SU-DHL-6 (cell line): ENCODE results near the gene GULP1.

ENCODE experiments used
- H2AFZ ChIP-seq: fragments of 200-600 bp; sonication (generic); 2 replicates; pipeline ENCODE4 v1.6.1; 2014; ENCODE audit warnings: low read depth, mild to moderate bottlenecking, moderate library complexity, mixed read lengths, antibody characterized with exemption, low read length; ENCODE audit not compliant: severe bottlenecking
- H3F3A ChIP-seq: fragments of 200-600 bp; shearing (Covaris generic); 2 replicates; pipeline ENCODE4 v1.6.0; 2016; ENCODE audit warnings: antibody characterized with exemption, mild to moderate bottlenecking; ENCODE audit not compliant: insufficient read depth
- H3K27ac ChIP-seq: fragments of 200-600 bp; sonication (generic); 2 replicates; pipeline ENCODE4 v1.5.1; 2016; ENCODE audit warnings: low read depth, mild to moderate bottlenecking, low read length, moderate library complexity, mixed read lengths
- H3K27me3 ChIP-seq: fragments of 200-600 bp; sonication (generic), shearing (Covaris generic); 2 replicates; pipeline ENCODE4 v1.6.0; 2014; ENCODE audit warnings: mild to moderate bottlenecking, low read length
- H3K36me3 ChIP-seq: fragments of 200-600 bp; sonication (generic); 2 replicates; pipeline ENCODE4 v1.6.1; 2014; ENCODE audit warnings: mild to moderate bottlenecking, low read length, mixed read lengths
- H3K4me2 ChIP-seq: fragments of 300-600, 200-600 bp; shearing (Covaris generic), sonication (generic); 2 replicates; pipeline ENCODE4 v1.6.0; 2014; ENCODE audit warnings: low read length, low read depth, mild to moderate bottlenecking; ENCODE audit not compliant: poor library complexity, severe bottlenecking
- H3K4me3 ChIP-seq: fragments of 200-600 bp; sonication (generic); 2 replicates; pipeline ENCODE4 v1.5.1; 2014; ENCODE audit warnings: antibody characterized with exemption, low read length, mild to moderate bottlenecking, mixed read lengths; ENCODE audit not compliant: insufficient read depth, poor library complexity, severe bottlenecking
- H3K79me2 ChIP-seq: fragments of 200-600 bp; sonication (generic); 2 replicates; pipeline ENCODE4 v1.6.1; 2014; ENCODE audit warnings: mild to moderate bottlenecking, low read length, moderate library complexity; ENCODE audit not compliant: insufficient read depth
- H3K9ac ChIP-seq: fragments of 200-600 bp; sonication (generic); 2 replicates; pipeline ENCODE4 v1.7.0; 2014; ENCODE audit warnings: mild to moderate bottlenecking, low read length
- H3K9me2 ChIP-seq: fragments of 200-600 bp; sonication (generic); replicated peaks from 2 replicates; pipeline ENCODE4 v1.6.1; 2014; ENCODE audit warnings: low read length; ENCODE audit not compliant: insufficient read depth
- H3K9me3 ChIP-seq: fragments of 200-600 bp; sonication (generic); 2 replicates; pipeline ENCODE4 v1.6.1; 2014; ENCODE audit warnings: low read length, mixed read lengths; ENCODE audit not compliant: insufficient read depth
- H4K20me1 ChIP-seq: fragments of 200-600 bp; sonication (generic); 2 replicates; pipeline ENCODE4 v1.6.1; 2014; ENCODE audit warnings: low read depth, mild to moderate bottlenecking, antibody characterized with exemption, low read length, moderate library complexity, mixed read lengths
- CTCF ChIP-seq: fragments of 200-600 bp; sonication (generic); IDR thresholded peaks from one replicate; pipeline ENCODE4 v1.5.1; 2017; ENCODE audit warnings: antibody characterized with exemption, mild to moderate bottlenecking, low read length, moderate library complexity; ENCODE audit not compliant: insufficient read depth, poor library complexity, severe bottlenecking
- EZH2phosphoT487 ChIP-seq: fragments of 200-600 bp; sonication (generic), shearing (Covaris generic); conservative IDR thresholded peaks from 2 replicates; pipeline ENCODE4 v1.6.1; 2018; ENCODE audit warnings: mild to moderate bottlenecking, antibody characterized with exemption, low read length, moderate library complexity, mixed read lengths

The GULP1 gene

GRCh38 chr2:188441288-188441947 lies 149.7 kb downstream of the GULP1 start:
- Histone ChIP-seq H3K27me3 (no peaks in the 10 kb centered on the region), H3K27ac (no peak overlapping the region), H3K9me3 (no peaks in the 10 kb centered on the region), H3K4me2 (no peak overlapping the region), H3K9me2 (no peaks in the 10 kb centered on the region), H3K9ac (no peak overlapping the region), H3F3A (no peaks in the 10 kb centered on the region), H3K4me3 (no peak overlapping the region), H4K20me1 (no peaks in the 10 kb centered on the region), H2AFZ (no peak overlapping the region), H3K36me3 (no peaks in the 10 kb centered on the region), H3K79me2 (no peaks in the 10 kb centered on the region)
- no peak for TF ChIP-seq EZH2phosphoT487

GRCh38 chr2:188443207-188443606 lies 151.5 kb downstream of the GULP1 start:
- Histone ChIP-seq H3K27me3 (no peaks in the 10 kb centered on the region), H3K9me3 (no peaks in the 10 kb centered on the region), H3K9ac (no peak overlapping the region), H3K27ac (no peak overlapping the region), H3K4me2 (no peak overlapping the region), H3K36me3 (no peaks in the 10 kb centered on the region), H3F3A (no peaks in the 10 kb centered on the region), H2AFZ (no peak overlapping the region), H3K79me2 (no peaks in the 10 kb centered on the region), H3K9me2 (no peaks in the 10 kb centered on the region), H3K4me3 (no peak overlapping the region), H4K20me1 (no peaks in the 10 kb centered on the region)
- TF ChIP-seq CTCF = no peak
- TF ChIP-seq EZH2phosphoT487 = no peak

GRCh38 chr2:188444106-188444835 lies 152.6 kb downstream of the GULP1 start:
- H3K4me3 ChIP-seq = no peak overlapping the region
- H2AFZ ChIP-seq = no peak overlapping the region
- no peaks in the 10 kb centered on the region for H3K9me3 ChIP-seq
- H3K4me2 ChIP-seq = no peak overlapping the region
- no peaks in the 10 kb centered on the region for H3K9me2 ChIP-seq
- H3K79me2 ChIP-seq = no peaks in the 10 kb centered on the region
- no peaks in the 10 kb centered on the region for H3F3A ChIP-seq
- no peaks in the 10 kb centered on the region for H3K27me3 ChIP-seq
- no peak overlapping the region for H3K27ac ChIP-seq
- H3K9ac ChIP-seq = no peak overlapping the region
- no peak for TF ChIP-seq EZH2phosphoT487
- no peak for TF ChIP-seq CTCF
- H4K20me1 ChIP-seq = no peaks in the 10 kb centered on the region
- H3K36me3 ChIP-seq = no peaks in the 10 kb centered on the region

- H3K4me3 ChIP-seq = no peak overlapping the region
- H3K79me2 ChIP-seq = no peaks in the 10 kb centered on the region
- no peaks in the 10 kb centered on the region for H3F3A ChIP-seq
Measured at GRCh38 chr2:188449561-188449960, 157.9 kb downstream of the GULP1 start.

More at GRCh38 chr2:188449561-188449960, 157.9 kb downstream of the GULP1 start:
- no peaks in the 10 kb centered on the region for H4K20me1 ChIP-seq
- no peak overlapping the region for H2AFZ ChIP-seq
- H3K27me3 ChIP-seq = no peaks in the 10 kb centered on the region
- no peak overlapping the region for H3K9ac ChIP-seq
- TF ChIP-seq CTCF (no peak), EZH2phosphoT487 (no peak)
- no peaks in the 10 kb centered on the region for H3K36me3 ChIP-seq
- H3K27ac ChIP-seq = no peak overlapping the region
- no peaks in the 10 kb centered on the region; the same call in 1 of the 2 replicates for H3K9me3 ChIP-seq
- no peaks in the 10 kb centered on the region for H3K9me2 ChIP-seq
- H3K4me2 ChIP-seq = no peak overlapping the region
